ENCODE results near the gene F7.

DNA sequence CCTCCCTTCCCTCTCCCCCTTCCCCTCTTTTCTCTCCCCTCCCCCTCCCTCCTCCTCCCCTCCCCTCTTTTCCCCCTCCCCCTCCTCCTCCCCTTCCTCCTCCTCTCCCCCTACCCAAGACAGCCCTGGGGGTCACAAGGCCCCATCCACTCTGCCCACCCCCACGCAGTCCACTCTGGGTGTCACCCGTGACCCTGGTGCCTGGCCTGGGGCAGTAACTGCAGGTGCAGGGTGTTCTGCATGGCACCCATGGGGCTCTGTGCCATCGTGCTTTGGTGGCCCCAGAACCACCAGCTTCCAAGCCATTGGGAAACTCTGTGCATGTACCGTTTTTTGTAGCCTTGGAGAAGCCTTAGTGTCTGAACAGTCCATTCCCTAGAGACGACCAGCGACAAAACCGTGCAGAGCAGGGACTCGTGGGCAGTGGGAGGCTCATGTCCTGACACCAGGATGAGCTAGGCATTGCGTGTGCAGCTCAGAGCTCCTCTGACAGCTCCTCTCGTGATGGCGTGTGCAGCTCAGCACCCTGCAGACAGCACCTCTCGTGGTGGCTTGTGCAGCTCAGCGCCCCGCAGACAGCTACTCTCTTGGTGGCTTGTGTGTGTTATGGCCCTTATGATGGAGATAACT, 43.7 kb upstream of the F7 start:
- no peak for TF ChIP-seq POLR2A (IDR thresholded peaks at IDR 0.05)
- TF ChIP-seq, protein P1, sequence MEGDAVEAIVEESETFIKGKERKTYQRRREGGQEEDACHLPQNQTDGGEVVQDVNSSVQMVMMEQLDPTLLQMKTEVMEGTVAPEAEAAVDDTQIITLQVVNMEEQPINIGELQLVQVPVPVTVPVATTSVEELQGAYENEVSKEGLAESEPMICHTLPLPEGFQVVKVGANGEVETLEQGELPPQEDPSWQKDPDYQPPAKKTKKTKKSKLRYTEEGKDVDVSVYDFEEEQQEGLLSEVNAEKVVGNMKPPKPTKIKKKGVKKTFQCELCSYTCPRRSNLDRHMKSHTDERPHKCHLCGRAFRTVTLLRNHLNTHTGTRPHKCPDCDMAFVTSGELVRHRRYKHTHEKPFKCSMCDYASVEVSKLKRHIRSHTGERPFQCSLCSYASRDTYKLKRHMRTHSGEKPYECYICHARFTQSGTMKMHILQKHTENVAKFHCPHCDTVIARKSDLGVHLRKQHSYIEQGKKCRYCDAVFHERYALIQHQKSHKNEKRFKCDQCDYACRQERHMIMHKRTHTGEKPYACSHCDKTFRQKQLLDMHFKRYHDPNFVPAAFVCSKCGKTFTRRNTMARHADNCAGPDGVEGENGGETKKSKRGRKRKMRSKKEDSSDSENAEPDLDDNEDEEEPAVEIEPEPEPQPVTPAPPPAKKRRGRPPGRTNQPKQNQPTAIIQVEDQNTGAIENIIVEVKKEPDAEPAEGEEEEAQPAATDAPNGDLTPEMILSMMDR (IDR thresholded peaks at IDR 0.05): no peak
